GM18861 (cell line): ENCODE data around the gene TMEM42.

Source experiments
- ATAC-seq: cut with Tn5 transposase; IDR thresholded peaks from one replicate; pipeline ENCODE4 v1.9.1; 2021; ENCODE audit not compliant: unreplicated experiment

TMEM42 gene

GRCh38 chr3:44906997-44907396, 45.3 kb downstream of the TMEM42 start:
- ATAC-seq: no peak

GRCh38 chr3:44907612-44908011, 45.9 kb downstream of the TMEM42 start:
- ATAC-seq: no peak

GRCh38 chr3:44909063-44909462, 47.4 kb downstream of the TMEM42 start:
- ATAC-seq: no peak

GRCh38 chr3:44910693-44911092, 49.0 kb downstream of the TMEM42 start:
- no peak for ATAC-seq

- no peak for ATAC-seq
Measured at GRCh38 chr3:44913868-44914468, 52.3 kb downstream of the TMEM42 start.

GRCh38 chr3:44914936-44915335, 53.2 kb downstream of the TMEM42 start:
- no peak for ATAC-seq
